Endothelial cell (in vitro differentiated cells): ENCODE data around the gene ALKBH4. TPM values are rescaled to one million over a fixed set of nuclear protein-coding genes. Genes with fewer than 3 reads are reported as not detected.

Experiments used
- DNase-seq: peaks from one replicate; pipeline ENCODE4 v3.0.0; 2021; ENCODE audit warnings: low spot score
- H3K27ac Mint-ChIP-seq: one replicate; pipeline ENCODE4 v1.8.0; 2021; ENCODE audit warnings: mixed read lengths, inconsistent platforms; ENCODE audit not compliant: unreplicated experiment
- H3K27me3 Mint-ChIP-seq: one replicate; pipeline ENCODE4 v1.8.0; 2021; ENCODE audit warnings: mild to moderate bottlenecking, moderate library complexity, mixed read lengths, inconsistent platforms; ENCODE audit not compliant: unreplicated experiment
- H3K36me3 Mint-ChIP-seq: one replicate; pipeline ENCODE4 v1.8.0; 2021; ENCODE audit warnings: mild to moderate bottlenecking, low read depth, mixed read lengths, inconsistent platforms; ENCODE audit not compliant: unreplicated experiment
- H3K4me1 Mint-ChIP-seq: one replicate; pipeline ENCODE4 v1.8.0; 2021; ENCODE audit warnings: mild to moderate bottlenecking, mixed read lengths, inconsistent platforms; ENCODE audit not compliant: unreplicated experiment
- H3K4me3 Mint-ChIP-seq: one replicate; pipeline ENCODE4 v1.8.0; 2021; ENCODE audit warnings: mild to moderate bottlenecking, mixed read lengths, inconsistent platforms; ENCODE audit not compliant: unreplicated experiment
- H3K9me3 Mint-ChIP-seq: one replicate; pipeline ENCODE4 v1.8.0; 2021; ENCODE audit warnings: mixed read lengths, inconsistent platforms; ENCODE audit not compliant: unreplicated experiment
- total RNA-seq: library from RNA; stranded (reverse); fragmentation: NEBNext Ultra II Directional; extraction: Animal tissue kit (Norgen Biotek cat#: 25700); gene quantifications from one replicate; pipeline ENCODE4 v1.2.1, GENCODE V29; 2021; ENCODE audit not compliant: unreplicated experiment
- TF ChIP-seq, protein P1 (sequence below): fragments of 200-600 bp; sonication (generic); IDR thresholded peaks from one replicate; pipeline ENCODE4 v1.5.0; 2021; ENCODE audit warnings: antibody characterized with exemption; ENCODE audit not compliant: unreplicated experiment

The ALKBH4 gene
- total RNA-seq, 1 donor from 2014 or later: 11.5 TPM

DNA sequence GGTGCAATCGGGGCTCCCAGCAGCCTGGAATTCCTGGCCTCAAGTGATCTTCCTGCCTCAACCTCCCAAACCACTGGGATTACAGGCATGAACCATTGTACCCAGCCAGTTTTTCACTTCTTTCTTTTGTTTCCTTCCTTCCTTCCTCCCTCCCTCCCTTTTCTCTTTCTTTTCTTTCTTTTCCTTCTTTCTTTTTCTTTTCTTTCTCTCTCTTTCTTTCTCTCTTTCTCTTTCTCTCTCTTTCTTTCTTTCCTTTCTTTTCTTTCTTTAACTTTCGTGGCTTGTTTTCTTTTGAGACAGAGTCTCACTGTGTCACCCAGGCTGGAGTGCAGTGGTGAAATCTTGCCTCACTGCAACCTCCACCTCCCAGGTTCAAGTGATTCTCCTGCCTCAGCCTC is 19.0 kb downstream of the ALKBH4 start:
- Mint-ChIP-seq H3K4me1 (no peaks in the 10 kb centered on the region), H3K4me3 (no peak overlapping the region), H3K9me3 (no peaks in the 10 kb centered on the region), H3K27ac (no peak overlapping the region), H3K36me3 (peaks cover 4% of the 10 kb centered on the region), H3K27me3 (no peaks in the 10 kb centered on the region)
- DNase-seq: no peak
- TF ChIP-seq, protein P1, sequence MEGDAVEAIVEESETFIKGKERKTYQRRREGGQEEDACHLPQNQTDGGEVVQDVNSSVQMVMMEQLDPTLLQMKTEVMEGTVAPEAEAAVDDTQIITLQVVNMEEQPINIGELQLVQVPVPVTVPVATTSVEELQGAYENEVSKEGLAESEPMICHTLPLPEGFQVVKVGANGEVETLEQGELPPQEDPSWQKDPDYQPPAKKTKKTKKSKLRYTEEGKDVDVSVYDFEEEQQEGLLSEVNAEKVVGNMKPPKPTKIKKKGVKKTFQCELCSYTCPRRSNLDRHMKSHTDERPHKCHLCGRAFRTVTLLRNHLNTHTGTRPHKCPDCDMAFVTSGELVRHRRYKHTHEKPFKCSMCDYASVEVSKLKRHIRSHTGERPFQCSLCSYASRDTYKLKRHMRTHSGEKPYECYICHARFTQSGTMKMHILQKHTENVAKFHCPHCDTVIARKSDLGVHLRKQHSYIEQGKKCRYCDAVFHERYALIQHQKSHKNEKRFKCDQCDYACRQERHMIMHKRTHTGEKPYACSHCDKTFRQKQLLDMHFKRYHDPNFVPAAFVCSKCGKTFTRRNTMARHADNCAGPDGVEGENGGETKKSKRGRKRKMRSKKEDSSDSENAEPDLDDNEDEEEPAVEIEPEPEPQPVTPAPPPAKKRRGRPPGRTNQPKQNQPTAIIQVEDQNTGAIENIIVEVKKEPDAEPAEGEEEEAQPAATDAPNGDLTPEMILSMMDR: no peak

DNA sequence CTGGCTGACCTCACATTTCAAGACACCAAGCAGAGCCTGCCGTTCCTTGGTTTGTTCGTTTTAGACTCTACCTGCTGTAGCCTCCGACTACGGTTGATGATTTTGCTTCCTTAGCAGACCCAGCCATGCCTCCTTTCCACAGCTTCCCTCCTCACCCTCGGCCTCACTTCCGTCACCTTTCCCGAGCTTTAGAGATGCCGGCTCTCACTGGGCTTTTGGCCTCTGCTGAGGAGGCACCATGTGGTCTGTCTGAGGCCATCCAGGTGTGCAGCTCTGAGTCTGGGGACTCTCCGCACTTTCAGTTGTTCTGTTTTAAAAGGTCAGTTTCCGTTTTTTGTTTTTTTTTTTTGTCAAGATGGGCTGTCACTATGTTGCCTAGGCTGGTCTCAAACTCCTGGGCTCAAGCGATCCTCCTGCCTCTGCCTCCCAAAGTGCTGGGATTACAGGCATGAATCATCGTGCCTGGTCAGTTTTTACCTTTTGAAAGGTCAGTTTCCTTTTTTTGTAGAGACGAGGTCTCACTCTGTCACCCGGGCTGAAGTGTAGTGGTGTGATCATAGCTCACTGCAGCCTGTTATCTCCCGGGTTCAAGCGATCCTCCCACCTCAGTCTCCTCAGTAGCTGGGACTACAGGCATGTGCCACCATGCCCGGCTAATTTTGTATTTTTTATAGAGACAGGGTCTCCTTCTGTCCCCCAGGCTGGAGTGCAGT is 19.5 kb downstream of the ALKBH4 start:
- TF ChIP-seq, protein P1: no peak
- DNase-seq: no peak
- Mint-ChIP-seq H3K9me3 (no peaks in the 10 kb centered on the region), H3K36me3 (peaks cover 4% of the 10 kb centered on the region), H3K4me3 (no peak overlapping the region), H3K27me3 (no peaks in the 10 kb centered on the region), H3K27ac (peak overlapping the region; percentile 57), H3K4me1 (no peaks in the 10 kb centered on the region)

DNA sequence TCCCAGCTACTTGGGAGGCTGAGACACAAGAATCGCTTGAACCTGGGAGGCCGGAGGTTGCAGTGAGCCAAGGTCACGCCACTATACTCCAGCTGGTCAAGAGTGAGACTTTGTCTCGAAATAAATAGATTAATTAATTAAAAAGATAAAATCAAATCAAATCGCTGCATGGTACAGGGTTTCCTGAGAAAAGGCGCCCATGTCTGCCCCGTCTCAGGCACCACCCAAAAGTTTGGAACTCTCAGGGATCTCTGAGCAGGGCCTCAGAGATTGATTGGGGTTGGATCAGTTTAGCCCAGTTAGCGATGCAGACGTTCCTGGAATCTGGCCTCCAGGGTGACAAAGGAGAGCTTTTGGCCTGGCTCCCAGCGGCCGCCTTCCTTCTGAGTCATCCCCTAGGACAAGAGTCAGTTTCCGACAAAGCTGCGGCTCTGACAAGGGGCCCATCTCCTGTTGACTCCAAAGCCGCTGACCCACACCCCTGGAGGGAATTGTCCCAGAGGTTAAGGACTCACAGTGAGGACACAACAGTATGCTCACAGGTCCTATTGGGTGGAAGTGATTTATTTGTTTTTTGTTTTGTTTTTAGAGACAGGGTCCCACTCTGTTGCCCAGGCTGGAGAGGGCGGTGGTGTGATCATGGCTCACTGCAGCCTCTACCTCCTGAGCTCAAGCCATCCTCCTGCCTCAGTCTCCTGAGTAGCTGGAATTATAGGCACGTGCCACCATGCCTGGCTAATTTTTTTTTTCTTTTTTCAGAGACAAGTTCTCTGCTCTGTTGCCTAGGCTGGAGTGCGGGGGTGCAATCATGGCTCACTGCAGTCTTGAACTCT is 24.5 kb downstream of the ALKBH4 start:
- Mint-ChIP-seq H3K9me3 (no peaks in the 10 kb centered on the region), H3K4me1 (no peaks in the 10 kb centered on the region), H3K27me3 (no peaks in the 10 kb centered on the region), H3K4me3 (no peak overlapping the region), H3K36me3 (peaks cover 9% of the 10 kb centered on the region), H3K27ac (no peak overlapping the region)
- DNase-seq: no peak
- TF ChIP-seq, protein P1: no peak

DNA sequence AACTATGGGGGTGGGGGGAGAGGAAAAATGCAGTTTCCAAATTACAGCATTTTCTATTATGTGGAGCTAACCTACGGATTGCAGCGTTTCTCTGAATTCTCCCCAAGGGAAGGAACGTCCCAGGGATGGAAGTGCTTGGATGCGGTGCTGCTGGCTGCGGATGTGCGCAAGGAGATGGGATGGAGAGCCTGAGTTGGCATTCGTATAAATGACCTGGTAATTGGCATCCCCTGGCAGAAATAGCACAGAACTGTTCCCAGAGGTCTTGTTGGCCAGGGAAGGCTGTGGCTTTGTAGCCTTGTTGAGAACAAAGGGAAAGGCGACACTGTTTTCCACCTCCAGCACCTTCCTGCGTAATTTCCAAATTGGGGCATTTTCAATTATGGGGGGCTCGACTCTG is 28.5 kb downstream of the ALKBH4 start:
- Mint-ChIP-seq H3K27me3 (peaks cover 7% of the 10 kb centered on the region), H3K4me3 (peak overlapping the region; percentile 12), H3K9me3 (no peaks in the 10 kb centered on the region), H3K36me3 (peaks cover 5% of the 10 kb centered on the region), H3K27ac (no peak overlapping the region), H3K4me1 (peaks cover 7% of the 10 kb centered on the region)
- no peak for DNase-seq
- TF ChIP-seq, protein P1: no peak

DNA sequence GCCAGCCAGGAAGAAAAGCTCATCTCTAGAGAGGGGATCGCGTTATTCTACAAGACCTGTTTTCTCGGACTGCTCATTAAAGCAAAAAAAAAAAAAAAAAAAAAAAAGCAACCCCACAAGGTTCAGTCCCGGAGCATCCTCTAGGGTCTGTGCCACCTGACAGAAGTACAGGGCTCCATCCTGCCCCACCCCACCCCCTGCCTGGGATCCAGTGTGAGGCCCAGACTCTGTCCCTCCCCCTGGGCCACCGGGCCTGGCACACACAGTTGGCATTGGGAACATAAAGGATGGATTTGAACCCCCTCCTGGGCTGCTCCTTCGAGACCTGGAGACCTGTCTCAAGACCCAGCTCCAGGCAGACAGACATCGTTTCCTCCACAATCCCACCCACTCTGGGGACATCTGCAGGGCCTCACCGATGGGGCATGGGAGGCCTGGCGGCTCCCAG is 30.6 kb downstream of the ALKBH4 start:
- Mint-ChIP-seq H3K4me3 (peak overlapping the region; percentile 91), H3K4me1 (peaks cover 14% of the 10 kb centered on the region), H3K27ac (peak overlapping the region; percentile 75), H3K27me3 (peaks cover 14% of the 10 kb centered on the region), H3K9me3 (no peaks in the 10 kb centered on the region), H3K36me3 (peaks cover 11% of the 10 kb centered on the region)
- TF ChIP-seq, protein P1: no peak
- DNase-seq: no peak
